ENCODE data around the gene TELO2.

DNA sequence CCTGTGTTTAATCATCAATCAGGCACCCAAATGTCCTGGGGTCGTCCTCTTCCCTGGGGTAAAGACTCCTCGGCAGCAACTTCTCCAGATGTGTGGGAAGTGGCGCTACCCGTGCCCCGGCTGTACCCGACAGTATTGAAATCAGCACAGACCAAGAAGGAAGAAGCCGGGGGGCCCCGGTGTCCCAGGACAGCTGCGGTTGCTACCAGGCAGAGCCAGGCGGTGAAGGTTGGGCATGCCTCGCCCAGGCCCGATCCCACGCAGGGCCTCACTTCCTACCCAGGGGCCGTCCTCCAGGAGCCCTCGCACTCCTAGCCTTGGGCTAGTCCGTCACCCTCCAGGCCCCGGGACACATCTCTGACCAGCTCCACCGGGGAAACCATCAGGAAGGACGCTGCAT, 39.8 kb upstream of the TELO2 start:
- TF ChIP-seq, protein P1, sequence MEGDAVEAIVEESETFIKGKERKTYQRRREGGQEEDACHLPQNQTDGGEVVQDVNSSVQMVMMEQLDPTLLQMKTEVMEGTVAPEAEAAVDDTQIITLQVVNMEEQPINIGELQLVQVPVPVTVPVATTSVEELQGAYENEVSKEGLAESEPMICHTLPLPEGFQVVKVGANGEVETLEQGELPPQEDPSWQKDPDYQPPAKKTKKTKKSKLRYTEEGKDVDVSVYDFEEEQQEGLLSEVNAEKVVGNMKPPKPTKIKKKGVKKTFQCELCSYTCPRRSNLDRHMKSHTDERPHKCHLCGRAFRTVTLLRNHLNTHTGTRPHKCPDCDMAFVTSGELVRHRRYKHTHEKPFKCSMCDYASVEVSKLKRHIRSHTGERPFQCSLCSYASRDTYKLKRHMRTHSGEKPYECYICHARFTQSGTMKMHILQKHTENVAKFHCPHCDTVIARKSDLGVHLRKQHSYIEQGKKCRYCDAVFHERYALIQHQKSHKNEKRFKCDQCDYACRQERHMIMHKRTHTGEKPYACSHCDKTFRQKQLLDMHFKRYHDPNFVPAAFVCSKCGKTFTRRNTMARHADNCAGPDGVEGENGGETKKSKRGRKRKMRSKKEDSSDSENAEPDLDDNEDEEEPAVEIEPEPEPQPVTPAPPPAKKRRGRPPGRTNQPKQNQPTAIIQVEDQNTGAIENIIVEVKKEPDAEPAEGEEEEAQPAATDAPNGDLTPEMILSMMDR (IDR thresholded peaks at IDR 0.05) = no peak
- no peak for TF ChIP-seq POLR2AphosphoS5 (IDR thresholded peaks at IDR 0.05)
